ENCODE measurements around the gene RFPL4A. TPM values are rescaled to one million over a fixed set of nuclear protein-coding genes. Genes with fewer than 3 reads are reported as not detected.

RFPL4A gene
- total RNA-seq, 1 donor from 2014 or later, result 2.5 TPM

- peak; percentile 29 for DNase-seq
Observed at GRCh38 chr19:55809381-55810058, 50.6 kb downstream of the RFPL4A start.

DNA sequence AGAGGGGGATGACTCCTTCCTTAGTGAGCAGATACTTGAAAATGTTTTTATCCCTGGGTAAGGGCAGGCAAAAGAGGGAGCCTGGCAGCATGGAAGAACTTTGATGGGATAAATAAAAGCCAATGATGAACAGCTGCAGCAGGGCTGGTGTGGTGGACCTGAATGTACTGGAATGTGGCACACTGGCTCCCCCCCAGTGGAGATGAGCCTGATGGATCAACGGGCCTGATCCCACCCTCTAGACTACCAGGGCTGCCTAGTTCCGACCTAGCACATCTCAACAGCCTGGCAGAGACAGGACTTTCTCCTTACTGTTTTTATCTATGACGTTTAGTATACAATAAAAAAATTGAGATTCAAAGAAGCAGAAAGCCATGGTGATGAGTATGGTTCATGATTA is 52.4 kb downstream of the RFPL4A start:
- DNase-seq, result no peak

- DNase-seq, result no peak
Observed at GRCh38 chr19:55812449-55812848, 53.6 kb downstream of the RFPL4A start.

Other genes with a start within 250 kb of the RFPL4A start
- gene SBK2, start 222.0 kb upstream of the RFPL4A start, total RNA-seq, result 10.2 TPM
- not detected for gene SBK3, start 213.6 kb upstream of the RFPL4A start, total RNA-seq
- 4.1 TPM for gene ZNF579, start 178.2 kb upstream of the RFPL4A start, total RNA-seq
- gene FIZ1, start 159.6 kb upstream of the RFPL4A start, total RNA-seq, result 5.9 TPM
- 16.0 TPM for gene ZNF524, start 158.8 kb upstream of the RFPL4A start, total RNA-seq
- gene ZNF865, start 153.4 kb upstream of the RFPL4A start, total RNA-seq, result 5.0 TPM
- gene ZNF784, start 134.5 kb upstream of the RFPL4A start, total RNA-seq, result 9.8 TPM
- gene ZNF580, start 118.1 kb upstream of the RFPL4A start, total RNA-seq, result 4.4 TPM
- gene ZNF581, start 115.4 kb upstream of the RFPL4A start, total RNA-seq, result 16.3 TPM
- 8.6 TPM for gene CCDC106, start 110.9 kb upstream of the RFPL4A start, total RNA-seq
- gene U2AF2, start 104.1 kb upstream of the RFPL4A start, total RNA-seq, result 85.9 TPM
- gene EPN1, start 83.9 kb upstream of the RFPL4A start, total RNA-seq, result 62.2 TPM
- not detected for gene NLRP9, start 20.7 kb upstream of the RFPL4A start, total RNA-seq
- gene RFPL4AL1, start 10.0 kb downstream of the RFPL4A start, total RNA-seq, result not detected
- gene NLRP11, start 72.9 kb downstream of the RFPL4A start, total RNA-seq, result not detected
- not detected for gene NLRP4, start 77.4 kb downstream of the RFPL4A start, total RNA-seq
- not detected for gene NLRP13, start 173.2 kb downstream of the RFPL4A start, total RNA-seq
- not detected for gene NLRP8, start 188.7 kb downstream of the RFPL4A start, total RNA-seq
- not detected for gene NLRP5, start 227.7 kb downstream of the RFPL4A start, total RNA-seq